ENCODE results near the gene NSL1.

Gene NSL1

GRCh38 chr1:212701910-212702309 is 89.7 kb downstream of the NSL1 start:
- no peak for DNase-seq

- DNase-seq, result peak; percentile 26
Observed at GRCh38 chr1:212700892-212701819, 90.4 kb downstream of the NSL1 start.

GRCh38 chr1:212700223-212700891 is 91.2 kb downstream of the NSL1 start:
- DNase-seq, result no peak

GRCh38 chr1:212699625-212700222 is 91.9 kb downstream of the NSL1 start, which contains the start of gene BATF3:
Gene BATF3, minus strand, starts transcription at chr1:212699840. Its CDS starts 78 bp downstream, at chr1:212699762.
- no peak for DNase-seq

DNA sequence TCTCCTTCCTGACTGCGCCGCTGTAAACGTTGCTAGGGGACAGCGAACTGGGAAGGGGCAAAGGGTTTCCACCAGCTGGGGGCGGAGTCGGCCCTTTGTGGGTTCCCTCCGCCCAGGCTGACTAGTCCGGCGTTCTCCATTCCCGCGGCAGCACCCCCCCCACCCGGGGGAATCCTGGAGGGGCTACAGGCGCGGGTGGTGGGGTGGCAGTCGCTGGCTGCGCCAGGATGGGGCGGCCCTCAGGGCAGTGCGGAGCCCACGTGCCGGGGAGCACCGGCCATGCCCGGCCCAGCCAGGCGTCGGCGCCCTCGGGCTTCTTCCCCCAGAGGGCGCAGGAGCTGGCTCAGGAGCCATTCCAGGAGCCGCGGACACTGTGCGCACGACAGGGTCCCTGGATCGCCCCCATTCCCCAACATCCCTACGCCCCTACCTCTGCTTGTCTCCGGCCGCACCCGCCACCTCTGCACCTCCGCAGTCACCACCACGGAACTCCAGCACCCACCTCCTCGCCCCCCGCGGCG is 92.4 kb downstream of the NSL1 start:
- peak; percentile 36 for DNase-seq

GRCh38 chr1:212698467-212699103 is 93.0 kb downstream of the NSL1 start:
- no peak for DNase-seq

DNA sequence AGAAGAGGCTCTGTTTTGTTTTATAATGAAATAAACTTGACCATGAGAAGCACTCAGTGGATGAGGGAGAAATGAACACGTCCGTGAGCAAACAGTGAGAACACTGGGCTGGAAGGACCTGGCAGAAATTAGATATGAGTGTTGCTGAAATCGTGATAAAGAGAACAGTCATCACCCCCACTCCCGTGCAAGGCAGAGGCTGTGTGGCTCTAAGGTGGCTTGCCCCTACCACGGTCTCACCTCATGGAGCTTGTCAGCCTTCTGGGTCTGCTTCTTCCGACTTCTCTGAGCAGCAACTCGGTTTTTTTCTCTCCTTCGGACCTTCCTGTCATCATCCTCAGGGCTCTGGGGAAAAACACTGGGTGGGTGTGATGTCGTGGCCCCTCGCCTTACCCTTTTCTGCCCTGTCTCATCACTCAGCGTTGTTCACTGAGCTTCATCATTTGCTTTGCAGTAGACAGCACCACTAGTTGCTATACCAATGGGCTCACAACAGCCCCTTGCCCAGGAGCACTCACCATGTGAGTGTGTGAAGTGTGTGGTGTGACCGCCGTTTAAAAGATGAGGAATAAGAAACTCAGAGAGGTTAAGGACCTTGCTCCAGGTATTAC is 94.8 kb downstream of the NSL1 start:
- DNase-seq, result no peak

- DNase-seq, result no peak
Observed at GRCh38 chr1:212692774-212693644, 98.6 kb downstream of the NSL1 start.

DNA sequence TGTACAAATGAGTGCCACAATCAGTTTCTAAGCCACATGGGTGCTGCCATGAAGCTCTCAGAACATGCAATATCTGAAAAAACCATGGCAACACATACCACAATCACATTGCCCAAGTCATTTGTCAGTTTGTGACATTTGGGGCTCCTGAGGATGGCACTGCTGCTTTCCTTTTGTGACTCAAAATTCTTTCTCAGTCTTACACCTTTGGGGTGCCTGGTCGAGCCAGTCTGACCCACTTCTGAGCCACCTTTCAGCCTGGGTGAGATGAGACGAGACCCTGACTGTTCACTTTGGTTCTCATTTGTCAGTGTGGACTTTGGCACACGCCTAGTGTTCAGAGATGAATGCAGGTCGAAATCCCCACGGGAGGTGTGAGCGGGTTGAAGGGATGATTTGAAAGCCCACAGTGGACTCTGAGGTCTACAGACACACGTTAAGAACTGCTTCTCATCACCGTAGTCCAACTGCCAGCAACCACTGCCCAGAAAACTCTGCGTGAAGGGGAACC is 100.0 kb downstream of the NSL1 start:
- no peak for DNase-seq

DNA sequence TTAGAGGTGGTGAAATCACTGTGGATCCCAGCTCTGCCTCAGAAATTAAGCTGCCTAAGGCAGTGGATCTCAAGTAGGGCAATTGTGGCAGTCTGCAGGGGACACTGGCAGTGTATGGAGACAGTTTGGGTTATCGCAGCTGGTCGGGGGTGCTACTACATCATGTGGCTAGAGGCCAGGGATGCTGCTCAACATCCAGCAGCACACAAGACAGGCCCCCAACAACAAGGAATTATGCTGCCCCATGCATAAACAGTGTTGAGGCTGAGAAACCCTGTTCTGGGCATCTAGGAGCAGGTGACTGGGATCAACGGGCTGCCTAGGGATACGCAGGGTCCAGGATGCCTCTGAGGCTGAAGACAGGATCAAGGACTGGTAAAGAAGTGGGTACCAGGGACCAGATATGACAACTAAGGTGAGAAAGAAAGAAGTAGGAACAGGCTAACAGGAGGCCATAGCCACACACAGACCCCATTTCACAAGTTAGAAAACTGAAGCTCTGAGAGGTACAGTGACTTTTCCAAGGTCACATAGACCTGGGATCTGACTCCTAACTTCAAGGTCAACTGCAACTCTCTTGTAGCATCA is 100.7 kb downstream of the NSL1 start:
- DNase-seq, result no peak

- DNase-seq, result no peak
Observed at GRCh38 chr1:212689758-212690529, 101.6 kb downstream of the NSL1 start.

DNA sequence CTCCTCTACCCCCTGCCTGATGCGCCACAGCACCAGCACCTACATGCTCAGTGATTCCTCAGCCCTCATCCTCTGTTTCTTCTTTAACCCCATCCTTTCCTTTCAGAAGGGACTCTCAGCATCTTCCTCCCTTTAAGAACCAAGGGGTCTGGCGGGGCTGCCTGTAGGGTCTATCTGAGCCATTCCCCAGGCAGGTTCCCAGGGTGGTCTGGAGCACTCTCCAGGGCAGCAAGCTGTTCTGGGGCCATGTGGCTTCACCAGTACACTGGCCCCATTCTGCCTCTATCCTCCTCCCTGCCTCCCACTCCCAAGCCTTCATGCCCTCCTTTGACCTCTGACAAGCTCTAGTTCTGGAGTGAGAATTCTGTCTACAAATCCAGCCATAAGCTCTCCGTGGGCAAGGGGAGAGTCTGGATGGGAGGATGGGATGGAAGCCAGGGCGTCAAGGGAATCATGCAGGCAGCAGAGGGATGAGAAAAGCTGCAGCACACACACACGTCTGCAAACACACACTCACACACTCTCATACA is 102.3 kb downstream of the NSL1 start:
- no peak for DNase-seq

- DNase-seq, result no peak
Observed at GRCh38 chr1:212688341-212689047, 103.1 kb downstream of the NSL1 start.

- no peak for DNase-seq
Observed at GRCh38 chr1:212687811-212688210, 103.8 kb downstream of the NSL1 start.

- no peak for DNase-seq
Observed at GRCh38 chr1:212686591-212686990, 105.0 kb downstream of the NSL1 start.

DNA sequence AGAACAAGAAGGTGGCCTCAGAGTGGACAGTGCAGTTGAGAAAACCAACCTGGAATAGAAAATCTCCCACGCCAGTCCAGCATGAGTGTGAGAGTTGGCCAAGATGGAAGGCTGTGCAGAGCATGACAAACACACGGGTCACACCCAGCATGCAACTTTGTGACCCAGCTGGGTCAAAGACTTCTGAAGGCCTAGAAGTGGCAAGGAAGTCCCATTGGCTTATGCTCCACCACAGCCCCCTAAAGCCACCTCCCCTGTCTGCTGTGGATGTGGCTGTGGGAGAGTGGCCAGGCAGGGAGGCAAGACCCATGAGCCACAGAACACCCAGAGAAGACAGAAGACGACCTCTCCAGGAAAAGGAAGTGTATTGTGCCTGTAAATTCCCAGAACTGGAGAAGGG is 105.5 kb downstream of the NSL1 start:
- no peak for DNase-seq

DNA sequence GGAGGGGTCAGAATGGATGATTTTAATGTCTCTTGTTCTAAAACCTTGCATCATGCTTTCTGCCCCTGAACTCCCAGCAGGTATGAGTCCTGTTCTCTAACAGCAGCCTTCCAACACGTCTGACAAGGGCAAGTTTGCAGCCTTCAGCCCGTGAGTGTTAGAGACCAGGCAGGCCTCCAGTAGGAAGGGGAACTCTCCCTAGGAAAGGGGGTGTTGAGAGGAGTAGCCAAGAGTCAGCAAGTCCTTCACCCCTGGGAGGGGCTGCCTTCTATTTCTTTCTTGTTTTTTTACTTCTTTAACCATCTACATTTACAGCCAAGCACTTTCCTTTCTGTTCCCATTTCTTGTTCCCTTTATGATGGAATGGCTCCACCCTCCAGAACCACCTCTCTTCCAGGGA is 106.1 kb downstream of the NSL1 start:
- DNase-seq, result no peak

GRCh38 chr1:212684521-212685090 is 107.0 kb downstream of the NSL1 start:
- DNase-seq, result no peak

GRCh38 chr1:212684076-212684475 is 107.5 kb downstream of the NSL1 start:
- DNase-seq, result no peak
